LNCAP (cell line): ENCODE measurements around the gene PYROXD2.
A peak's percentile ranks its signal among the peaks of the same experiment; 100 is the strongest.

Source experiments
- CTCF ChIP-seq: fragments of 450-650 bp; IDR thresholded peaks from 2 replicates; pipeline ENCODE4 v1.5.1; 2017; ENCODE audit warnings: mild to moderate bottlenecking

Gene PYROXD2

GRCh38 chr10:98423691-98424120, 8.7 kb upstream of the PYROXD2 start:
- peak; percentile 54 for TF ChIP-seq CTCF

- TF ChIP-seq CTCF: no peak
These were observed 7.2 kb upstream of the PYROXD2 start for GRCh38 chr10:98422182-98422581.

GRCh38 chr10:98420786-98421185, 5.8 kb upstream of the PYROXD2 start:
- no peak for TF ChIP-seq CTCF

- TF ChIP-seq CTCF: no peak
These were observed 4.7 kb upstream of the PYROXD2 start for GRCh38 chr10:98419469-98420261.

GRCh38 chr10:98418665-98419468, 3.9 kb upstream of the PYROXD2 start:
- no peak for TF ChIP-seq CTCF

- TF ChIP-seq CTCF: no peak
These were observed 3.1 kb upstream of the PYROXD2 start for GRCh38 chr10:98417973-98418664.

GRCh38 chr10:98417481-98417959, 2.5 kb upstream of the PYROXD2 start:
- no peak for TF ChIP-seq CTCF
